ENCODE measurements around the gene ME1.

DNA sequence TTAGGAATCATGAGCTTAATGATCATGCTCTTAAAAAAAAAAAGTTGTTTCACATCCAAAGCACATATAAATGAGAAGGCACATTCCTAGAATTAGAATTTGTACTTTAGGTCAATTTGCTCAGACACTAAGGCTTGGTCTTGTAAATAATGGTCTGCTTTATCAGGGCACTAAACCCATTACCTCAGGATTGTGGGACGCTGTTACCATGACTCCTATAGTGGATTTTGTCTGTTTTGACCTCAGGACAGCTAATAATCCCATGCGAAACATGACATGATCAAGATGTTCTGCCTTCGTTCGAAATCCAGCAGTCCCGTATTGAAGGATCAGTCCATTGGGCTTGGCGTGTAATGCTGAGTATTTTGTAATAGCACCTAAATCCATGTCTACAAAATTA lies 240.2 kb downstream of the ME1 start:
- TF ChIP-seq, protein P1, sequence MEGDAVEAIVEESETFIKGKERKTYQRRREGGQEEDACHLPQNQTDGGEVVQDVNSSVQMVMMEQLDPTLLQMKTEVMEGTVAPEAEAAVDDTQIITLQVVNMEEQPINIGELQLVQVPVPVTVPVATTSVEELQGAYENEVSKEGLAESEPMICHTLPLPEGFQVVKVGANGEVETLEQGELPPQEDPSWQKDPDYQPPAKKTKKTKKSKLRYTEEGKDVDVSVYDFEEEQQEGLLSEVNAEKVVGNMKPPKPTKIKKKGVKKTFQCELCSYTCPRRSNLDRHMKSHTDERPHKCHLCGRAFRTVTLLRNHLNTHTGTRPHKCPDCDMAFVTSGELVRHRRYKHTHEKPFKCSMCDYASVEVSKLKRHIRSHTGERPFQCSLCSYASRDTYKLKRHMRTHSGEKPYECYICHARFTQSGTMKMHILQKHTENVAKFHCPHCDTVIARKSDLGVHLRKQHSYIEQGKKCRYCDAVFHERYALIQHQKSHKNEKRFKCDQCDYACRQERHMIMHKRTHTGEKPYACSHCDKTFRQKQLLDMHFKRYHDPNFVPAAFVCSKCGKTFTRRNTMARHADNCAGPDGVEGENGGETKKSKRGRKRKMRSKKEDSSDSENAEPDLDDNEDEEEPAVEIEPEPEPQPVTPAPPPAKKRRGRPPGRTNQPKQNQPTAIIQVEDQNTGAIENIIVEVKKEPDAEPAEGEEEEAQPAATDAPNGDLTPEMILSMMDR (IDR thresholded peaks at IDR 0.05; ENCODE audit: low read depth, low read length), result no peak
- TF ChIP-seq POLR2A (IDR thresholded peaks at IDR 0.05; ENCODE audit: extremely low read depth, insufficient read length), result no peak
